IMR-90 (cell line): ENCODE results near the gene RBFOX1. TPM values are rescaled to one million over a fixed set of nuclear protein-coding genes. Genes with fewer than 3 reads are reported as not detected.

Experiments
- ATAC-seq: fragments of 200-7000 bp; cut with Tn5 transposase; 2 replicates; pipeline ENCODE4 v1.9.1; 2020; ENCODE audit warnings: low read depth, mild to moderate bottlenecking, moderate library complexity
- BruUV-seq: library from RNA; stranded (reverse); fragments of 400-500 nt; replicated peaks from 2 replicates; lab custom pipeline; 2021; lab: Mats Ljungman, UMichigan
- CTCF ChIA-PET: fragments of 300-600 bp; formaldehyde crosslinking; extraction: SDS; loops from one replicate; lab custom pipeline; 2021; ENCODE audit warnings: antibody characterized with exemption; lab: Yijun Ruan, JAX
- POLR2A ChIA-PET: fragments of 300-600 bp; sonication (Branson Sonifier 250); formaldehyde crosslinking; loops from one replicate; lab custom pipeline; 2022; ENCODE audit warnings: antibody characterized with exemption; ENCODE audit not compliant: unreplicated experiment; lab: Charles Lee
- DNase-seq: peaks from one replicate; pipeline ENCODE4 v3.0.0; 2013
- H2AFZ ChIP-seq: replicated peaks from 2 replicates; pipeline ENCODE3; 2013; ENCODE audit warnings: low read length, mild to moderate bottlenecking; ENCODE audit not compliant: poor library complexity
- H2AK5ac ChIP-seq: 2 replicates; pipeline ENCODE4 v1.6.1; 2013; ENCODE audit warnings: low read depth, low read length, inconsistent platforms
- H2AK9ac ChIP-seq: replicated peaks from 2 replicates; pipeline ENCODE3; 2013; ENCODE audit warnings: mild to moderate bottlenecking, low read depth, low read length, moderate library complexity; ENCODE audit not compliant: poor library complexity
- H2BK120ac ChIP-seq: 2 replicates; pipeline ENCODE4 v1.6.1; 2013; ENCODE audit warnings: low read depth, low read length, inconsistent platforms
- H2BK15ac ChIP-seq: 3 replicates; pipeline ENCODE4 v1.6.1; 2013; ENCODE audit warnings: low read depth, low read length, inconsistent platforms
- H2BK20ac ChIP-seq: 2 replicates; pipeline ENCODE4 v1.6.1; 2013; ENCODE audit warnings: low read depth, mild to moderate bottlenecking, inconsistent platforms, low read length, moderate library complexity
- H2BK5ac ChIP-seq: 2 replicates; pipeline ENCODE4 v1.6.1; 2013; ENCODE audit warnings: mild to moderate bottlenecking, low read depth, low read length, inconsistent platforms; ENCODE audit not compliant: poor library complexity, severe bottlenecking
- H3K14ac ChIP-seq: replicated peaks from 2 replicates; pipeline ENCODE4 v1.6.1; 2013; ENCODE audit warnings: low read depth, low read length, inconsistent platforms
- H3K18ac ChIP-seq: 2 replicates; pipeline ENCODE4 v1.6.1; 2013; ENCODE audit warnings: low read depth, low read length, control low read depth
- H3K23ac ChIP-seq: 2 replicates; pipeline ENCODE4 v1.6.1; 2013; ENCODE audit warnings: low read depth, low read length, inconsistent platforms
- H3K27ac ChIP-seq: 2 replicates; pipeline ENCODE4 v1.5.1; 2013; ENCODE audit warnings: mild to moderate bottlenecking, control low read depth, low read length; ENCODE audit not compliant: insufficient read depth
- H3K27me3 ChIP-seq: 2 replicates; pipeline ENCODE4 v1.6.1; 2013; ENCODE audit warnings: low read length; ENCODE audit not compliant: control insufficient read depth, insufficient read depth
- H3K36me3 ChIP-seq: 2 replicates; pipeline ENCODE4 v1.6.1; 2013; ENCODE audit warnings: low read length, mixed read lengths; ENCODE audit not compliant: control insufficient read depth, insufficient read depth
- H3K4ac ChIP-seq: 2 replicates; pipeline ENCODE4 v1.6.1; 2013; ENCODE audit warnings: low read depth, low read length, inconsistent platforms
- H3K4me1 ChIP-seq: 2 replicates; pipeline ENCODE4 v1.6.1; 2013; ENCODE audit warnings: low read length, mixed read lengths; ENCODE audit not compliant: control insufficient read depth, insufficient read depth
- H3K4me2 ChIP-seq: 2 replicates; pipeline ENCODE4 v1.6.1; 2013; ENCODE audit warnings: low read depth, mild to moderate bottlenecking, control low read depth, low read length, moderate library complexity
- H3K4me3 ChIP-seq: 2 replicates; pipeline ENCODE4 v1.5.1; 2013; ENCODE audit warnings: low read depth, mild to moderate bottlenecking, control low read depth, low read length, moderate library complexity; ENCODE audit not compliant: insufficient read depth
- H3K56ac ChIP-seq: 2 replicates; pipeline ENCODE4 v1.6.1; 2013; ENCODE audit warnings: low read length, inconsistent platforms; ENCODE audit not compliant: insufficient read depth; ENCODE audit errors: extremely low read depth
- H3K79me1 ChIP-seq, 2 experiments: 2 replicates each; pipeline ENCODE4 v1.6.1; 2013; ENCODE audit warnings: low read length in 2 of 2, inconsistent platforms in 1 of 2, low read depth in 1 of 2
- H3K9ac ChIP-seq: 2 replicates; pipeline ENCODE4 v1.6.1; 2013; ENCODE audit warnings: low read depth, low read length, control low read depth
- H3K9me1 ChIP-seq: 2 replicates; pipeline ENCODE4 v1.6.1; 2013; ENCODE audit warnings: low read length, inconsistent platforms; ENCODE audit not compliant: insufficient read depth
- H3K9me3 ChIP-seq: 2 replicates; pipeline ENCODE4 v1.6.1; 2013; ENCODE audit warnings: low read length; ENCODE audit not compliant: control insufficient read depth, insufficient read depth
- H4K20me1 ChIP-seq: 2 replicates; pipeline ENCODE4 v1.6.1; 2013; ENCODE audit warnings: low read length, inconsistent platforms; ENCODE audit not compliant: insufficient read depth
- H4K5ac ChIP-seq: 2 replicates; pipeline ENCODE4 v1.6.1; 2013; ENCODE audit warnings: mild to moderate bottlenecking, low read depth, low read length, control low read depth
- H4K8ac ChIP-seq, 2 experiments: 2 replicates each; pipeline ENCODE4 v1.6.1; 2013; ENCODE audit warnings: low read depth in 2 of 2, low read length in 2 of 2, control low read depth in 1 of 2, inconsistent platforms in 1 of 2
- H4K91ac ChIP-seq: 2 replicates; pipeline ENCODE4 v1.6.1; 2013; ENCODE audit warnings: low read depth, low read length, inconsistent platforms; ENCODE audit not compliant: insufficient read depth
- BHLHE40 ChIP-seq: fragments of 150-350 bp; IDR thresholded peaks from 2 replicates; pipeline ENCODE4 v1.6.1; 2016; ENCODE audit warnings: mild to moderate bottlenecking, low read depth, low read length
- CEBPB ChIP-seq: IDR thresholded peaks from 2 replicates; pipeline ENCODE4 v1.6.1; 2012; ENCODE audit warnings: low read depth, low read length, improper control_type of control experiment
- FOS ChIP-seq: fragments of 150-350 bp; IDR thresholded peaks from 2 replicates; pipeline ENCODE4 v1.6.1; 2016; ENCODE audit warnings: low read depth, low read length
- MAFK ChIP-seq: IDR thresholded peaks from 2 replicates; pipeline ENCODE4 v1.6.1; 2012; ENCODE audit warnings: low read depth, low read length, improper control_type of control experiment
- MAZ ChIP-seq: IDR thresholded peaks from 2 replicates; pipeline ENCODE4 v1.6.1; 2012; ENCODE audit warnings: low read depth, mild to moderate bottlenecking, low read length, improper control_type of control experiment, moderate library complexity, borderline replicate concordance
- MXI1 ChIP-seq: IDR thresholded peaks from 2 replicates; pipeline ENCODE4 v1.6.1; 2012; ENCODE audit warnings: low read depth, mild to moderate bottlenecking, low read length, moderate library complexity, borderline replicate concordance
- RFX5 ChIP-seq: IDR thresholded peaks from 2 replicates; pipeline ENCODE4 v1.8.0; 2012; ENCODE audit warnings: low read depth, mild to moderate bottlenecking, low read length, moderate library complexity
- USF2 ChIP-seq: fragments of 150-350 bp; IDR thresholded peaks from 2 replicates; pipeline ENCODE4 v1.6.1; 2017; ENCODE audit warnings: mild to moderate bottlenecking, antibody characterized with exemption, low read length, low read depth
- WGBS, 2 experiments: methylation state at CpG; one replicate each; pipeline versions ENCODE4 v1.1.5 to v1.1.7; 2013; ENCODE audit warnings: missing lambda C conversion rate in 2 of 2; ENCODE audit not compliant: insufficient read length in 1 of 2; ENCODE audit errors: extremely low coverage in 2 of 2; 5-methylcytosine and 5-hydroxymethylcytosine counted together
- dilution Hi-C: fragments of 300-500 bp; cut with HindIII; formaldehyde crosslinking; loops from one replicate; pipeline ENCODE4 v1.14.3; 2018; ENCODE audit warnings: low sequenced_read_pairs; ENCODE audit not compliant: unreplicated experiment
- in situ Hi-C: fragments of 300-500 bp; cut with MboI; formaldehyde crosslinking; loops from 3 replicates; pipeline ENCODE4 v1.14.3; 2019; ENCODE audit warnings: low sequenced_read_pairs, inconsistent platforms, mixed read lengths
- intact Hi-C: fragments of 100-400 bp; cut with micrococcal nuclease; formaldehyde crosslinking; loops from 2 replicates; pipeline ENCODE4 v1.10.0; 2022
- polyA plus RNA-seq, 3 experiments: library from polyadenylated mRNA; depleted of rRNA; stranded (reverse); fragments of >200 nt; gene quantifications; 2 replicates each; pipeline ENCODE4 v1.2.3, GENCODE V29; 2012; ENCODE audit warnings: low replicate concordance in 1 of 3
- total RNA-seq: library from RNA; depleted of rRNA; stranded (reverse); fragments of >200 nt; gene quantifications from 2 replicates; pipeline ENCODE4 v1.2.3, GENCODE V29; 2012

Gene RBFOX1
- total and polyA plus RNA-seq, 2 of the 4 experiments (the other 2 are of a cell fraction), result not detected

- CTCF ChIA-PET, result no interaction called here
- intact Hi-C loops, result no loop called here
These were observed 125.5 kb downstream of the RBFOX1 start for GRCh38 chr16:7458144-7458543.

More at GRCh38 chr16:7458144-7458543, 125.5 kb downstream of the RBFOX1 start:
- H2BK5ac ChIP-seq, result no peak overlapping the region
- no peaks in the 10 kb centered on the region for H4K20me1 ChIP-seq
- no peaks in the 10 kb centered on the region for H3K9me1 ChIP-seq
- dilution Hi-C loops (no loop called here), in situ Hi-C loops (no loop called here)
- H4K5ac ChIP-seq, result no peak overlapping the region
- no peak overlapping the region for H3K23ac ChIP-seq
- H3K4me2 ChIP-seq, result no peak overlapping the region
- no peak overlapping the region for H3K18ac ChIP-seq
- H3K56ac ChIP-seq, result no peak overlapping the region
- H3K14ac ChIP-seq, result no peak overlapping the region
- H3K27me3 ChIP-seq, result no peaks in the 10 kb centered on the region
- no peak overlapping the region for H2BK20ac ChIP-seq
- H3K9me3 ChIP-seq, result peaks cover 10% of the 10 kb centered on the region
- no peak overlapping the region for H2AK9ac ChIP-seq
- DNase-seq, result no peak
- no peak overlapping the region for H2AK5ac ChIP-seq
- H2BK120ac ChIP-seq, result no peak overlapping the region
- no CpG with 5 or more reads among the region's 3 CpGs for WGBS, 2 experiments
- POLR2A ChIA-PET, result no interaction called here
- no peaks in the 10 kb centered on the region for H3K4me1 ChIP-seq
- H3K79me1 ChIP-seq, result no peaks in the 10 kb centered on the region
- H3K9ac ChIP-seq, result no peak overlapping the region
- no peak overlapping the region for H2BK15ac ChIP-seq
- no peak overlapping the region for H4K91ac ChIP-seq
- no peak for TF ChIP-seq MAFK
- TF ChIP-seq BHLHE40, result no peak
- TF ChIP-seq USF2, result no peak
- no peak for TF ChIP-seq RFX5
- TF ChIP-seq CEBPB, result no peak
- TF ChIP-seq FOS, result no peak
- no peak for TF ChIP-seq MXI1
- no peak for TF ChIP-seq MAZ
- no peak overlapping the region for H2AFZ ChIP-seq
- H3K4ac ChIP-seq, result no peak overlapping the region
- ATAC-seq, result no peak
- no peak overlapping the region for H3K4me3 ChIP-seq
- no peak overlapping the region for H3K27ac ChIP-seq
- BruUV-seq, result no TSS peak
- H4K8ac ChIP-seq, result no peak overlapping the region
- H3K36me3 ChIP-seq, result no peaks in the 10 kb centered on the region
